SK-N-SH treated with all-trans-retinoic acid at 6 μM for 48 hours (cell line): ENCODE measurements around the gene DEFB123.

Experiments used
- ARNTL ChIP-seq: fragments of 450-650 bp; formaldehyde crosslinking; IDR thresholded peaks from 2 replicates; pipeline ENCODE4 v1.5.0; 2020; ENCODE audit warnings: low read depth, mild to moderate bottlenecking, moderate library complexity, borderline replicate concordance
- CREB5 ChIP-seq: fragments of 250-450 bp; sonication (Bioruptor Pico); IDR thresholded peaks from 2 replicates; pipeline ENCODE4 v1.5.1; 2020; ENCODE audit warnings: low read depth, mild to moderate bottlenecking, moderate library complexity
- CSRNP3 ChIP-seq: fragments of 250-450 bp; sonication (Bioruptor Pico); IDR thresholded peaks from 2 replicates; pipeline ENCODE4 v1.5.1; 2021; ENCODE audit warnings: mild to moderate bottlenecking, moderate library complexity
- GLIS3 ChIP-seq: fragments of 250-450 bp; sonication (Bioruptor Pico); IDR thresholded peaks from 2 replicates; pipeline ENCODE4 v1.5.0; 2020; ENCODE audit warnings: mild to moderate bottlenecking, moderate library complexity
- ISL1 ChIP-seq: fragments of 250-450 bp; sonication (Bioruptor Pico); IDR thresholded peaks from 2 replicates; pipeline ENCODE4 v2.1.2; 2022; ENCODE audit warnings: mild to moderate bottlenecking, moderate library complexity
- OSR1 ChIP-seq: fragments of 250-450 bp; sonication (Bioruptor Pico); IDR thresholded peaks from 2 replicates; pipeline ENCODE4 v1.8.0; 2022; ENCODE audit warnings: moderate library complexity, mild to moderate bottlenecking, inconsistent platforms
- PPARA ChIP-seq: fragments of 250-450 bp; sonication (Bioruptor Pico); IDR thresholded peaks from 2 replicates; pipeline ENCODE4 v1.5.0; 2020; ENCODE audit warnings: mild to moderate bottlenecking, borderline replicate concordance
- RARB ChIP-seq: fragments of 250-450 bp; sonication (Bioruptor Pico); IDR thresholded peaks from 2 replicates; pipeline ENCODE4 v1.8.0; 2021; ENCODE audit warnings: mild to moderate bottlenecking, moderate library complexity
- ZNF565 ChIP-seq: fragments of 450-650 bp; formaldehyde crosslinking; conservative IDR thresholded peaks from 2 replicates; pipeline ENCODE4 v1.5.0; 2020; ENCODE audit warnings: low read depth, mild to moderate bottlenecking, moderate library complexity

- no peak for TF ChIP-seq RARB (CRISPR knock-in tag)
- TF ChIP-seq GLIS3 (CRISPR knock-in tag) = no peak
- no peak for TF ChIP-seq ZNF565
- TF ChIP-seq ISL1 (CRISPR knock-in tag) = no peak
- no peak for TF ChIP-seq PPARA (CRISPR knock-in tag)
- no peak for TF ChIP-seq ARNTL (CRISPR knock-in tag)
- no peak for TF ChIP-seq CSRNP3 (CRISPR knock-in tag)
- TF ChIP-seq CREB5 (CRISPR knock-in tag) = no peak
- no peak for TF ChIP-seq OSR1 (CRISPR knock-in tag)
Measured at GRCh38 chr20:31476643-31477215, 36.3 kb downstream of the DEFB123 start.
